Right lobe of liver (tissue), 6 donors: Measurements from ENCODE around the gene GYS2. TPM values are rescaled to one million over a fixed set of nuclear protein-coding genes. Genes with fewer than 3 reads are reported as not detected.

Source experiments
- ATAC-seq, 4 donors: fragments of 200-7000 bp; cut with Tn5 transposase; one replicate each; pipeline ENCODE4 v1.9.1; 2020; ENCODE audit warnings: mild to moderate bottlenecking in 4 of 4, moderate library complexity in 4 of 4
- DNase-seq, 3 donors: peaks; one replicate each; pipeline ENCODE4 v3.0.0-alpha.2; 2020
- H3K27ac ChIP-seq, 3 donors: fragments of 200-600 bp; one replicate each; pipeline ENCODE4 v1.8.0; 2022
- H3K27me3 ChIP-seq, 2 donors: fragments of 200-600 bp; one replicate each; pipeline ENCODE4 v1.8.0; 2022
- H3K36me3 ChIP-seq, 4 donors: fragments of 200-600 bp; sonication (generic) in 1 of 4; one replicate each; pipeline versions ENCODE4 v1.5.1 to v1.8.0; 2017 to 2022; ENCODE audit warnings: control low read depth in 1 of 4
- H3K4me1 ChIP-seq, 4 donors: fragments of 200-600 bp; sonication (generic) in 1 of 4; one replicate each; pipeline versions ENCODE4 v1.5.1 to v1.8.0; 2017 to 2022; ENCODE audit warnings: control low read depth in 1 of 4
- H3K4me3 ChIP-seq, 3 donors: fragments of 200-600 bp; one replicate each; pipeline ENCODE4 v1.8.0; 2022
- H3K9me3 ChIP-seq, 4 donors: fragments of 200-600 bp; sonication (generic) in 1 of 4; one replicate each; pipeline versions ENCODE4 v1.5.1 to v1.8.0; 2017 to 2022; ENCODE audit warnings: control low read depth in 1 of 4
- POLR2A ChIP-seq: fragments of 450-650 bp; IDR thresholded peaks from one replicate; pipeline ENCODE4 v1.6.1; 2017; ENCODE audit warnings: antibody characterized with exemption, mild to moderate bottlenecking
- WGBS: methylation state at CpG from one replicate; pipeline ENCODE4 v1.1.6; 2018; ENCODE audit warnings: low coverage, low lambda C conversion rate; ENCODE audit not compliant: insufficient coverage; ENCODE audit errors: missing lambda C conversion rate; 5-methylcytosine and 5-hydroxymethylcytosine counted together
- intact Hi-C, 2 donors: fragments of 100-400 bp; cut with DNase I; formaldehyde crosslinking; loops; one replicate each; pipeline versions ENCODE4 v1.11.2 to v1.14.1; 2022
- total RNA-seq, 6 experiments: library from RNA; depleted of rRNA in 2 of 6; stranded (reverse); fragments of >200 nt in 2 of 6; fragmentation: NEBNext Ultra II Directional in 3 of 6; extraction: Animal tissue kit (Norgen Biotek cat#: 25700) in 3 of 6; gene quantifications; one replicate each; pipeline versions ENCODE4 v1.1.0 to v1.2.4, GENCODE V29; 2016 to 2023
- TF ChIP-seq, protein P1 (sequence below), 4 donors: fragments of 200-600 bp in 3 of 4; fragments of 450-650 bp in 1 of 4; IDR thresholded peaks; one replicate each; pipeline versions ENCODE4 v1.5.1 to v1.8.0; 2016 to 2022; ENCODE audit warnings: antibody characterized with exemption in 4 of 4, mild to moderate bottlenecking in 2 of 4
- donor health status: DM: no; HTN: yes; CAD: no.
- donor health status: DM: no; HTN: no; CAD: no.
- donor health status: DM: no; HTN: no; CAD: no.
- donor health status: DM: no; HTN: yes; CAD: no.
- donor health status: DM: no; HTN: yes; CAD: no.

GYS2 gene
- total RNA-seq, 6 experiments from 2014 or later: 28.4 to 72.4 (median 47.1) TPM

DNA sequence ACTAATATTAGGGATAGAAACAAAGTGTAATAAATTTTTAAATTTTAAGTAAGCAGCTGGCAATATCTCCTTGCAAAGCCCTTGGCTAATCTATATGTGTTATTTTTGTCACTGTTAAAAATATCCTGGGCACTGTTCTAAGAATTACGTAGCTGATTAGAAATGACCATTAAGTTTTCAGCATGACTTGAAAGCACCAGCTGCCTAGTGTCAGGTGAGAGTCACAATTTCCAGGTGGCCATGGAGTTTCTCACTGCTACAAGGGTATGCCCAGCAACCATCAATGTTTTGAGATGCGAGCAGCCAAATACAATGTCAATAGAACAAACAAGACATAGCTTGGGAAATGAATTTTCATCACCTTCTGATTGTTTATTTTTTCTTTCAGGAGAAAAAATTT, 23.3 kb upstream of the GYS2 start:
- Histone ChIP-seq H3K4me3 (no peak overlapping the region), H3K4me1 (no peaks in the 10 kb centered on the region), H3K27me3 (no peaks in the 10 kb centered on the region), H3K36me3 (no peaks in the 10 kb centered on the region), H3K9me3 (no peaks in the 10 kb centered on the region), H3K27ac (no peak overlapping the region)
- TF ChIP-seq, protein P1, sequence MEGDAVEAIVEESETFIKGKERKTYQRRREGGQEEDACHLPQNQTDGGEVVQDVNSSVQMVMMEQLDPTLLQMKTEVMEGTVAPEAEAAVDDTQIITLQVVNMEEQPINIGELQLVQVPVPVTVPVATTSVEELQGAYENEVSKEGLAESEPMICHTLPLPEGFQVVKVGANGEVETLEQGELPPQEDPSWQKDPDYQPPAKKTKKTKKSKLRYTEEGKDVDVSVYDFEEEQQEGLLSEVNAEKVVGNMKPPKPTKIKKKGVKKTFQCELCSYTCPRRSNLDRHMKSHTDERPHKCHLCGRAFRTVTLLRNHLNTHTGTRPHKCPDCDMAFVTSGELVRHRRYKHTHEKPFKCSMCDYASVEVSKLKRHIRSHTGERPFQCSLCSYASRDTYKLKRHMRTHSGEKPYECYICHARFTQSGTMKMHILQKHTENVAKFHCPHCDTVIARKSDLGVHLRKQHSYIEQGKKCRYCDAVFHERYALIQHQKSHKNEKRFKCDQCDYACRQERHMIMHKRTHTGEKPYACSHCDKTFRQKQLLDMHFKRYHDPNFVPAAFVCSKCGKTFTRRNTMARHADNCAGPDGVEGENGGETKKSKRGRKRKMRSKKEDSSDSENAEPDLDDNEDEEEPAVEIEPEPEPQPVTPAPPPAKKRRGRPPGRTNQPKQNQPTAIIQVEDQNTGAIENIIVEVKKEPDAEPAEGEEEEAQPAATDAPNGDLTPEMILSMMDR (IDR thresholded peaks at IDR 0.05): no peak
- TF ChIP-seq POLR2A: no peak
- WGBS: 73% methylated on average over 2 of the region's 2 CpGs
- no peak for DNase-seq
- no peak for ATAC-seq
- intact Hi-C loops: no loop called here

DNA sequence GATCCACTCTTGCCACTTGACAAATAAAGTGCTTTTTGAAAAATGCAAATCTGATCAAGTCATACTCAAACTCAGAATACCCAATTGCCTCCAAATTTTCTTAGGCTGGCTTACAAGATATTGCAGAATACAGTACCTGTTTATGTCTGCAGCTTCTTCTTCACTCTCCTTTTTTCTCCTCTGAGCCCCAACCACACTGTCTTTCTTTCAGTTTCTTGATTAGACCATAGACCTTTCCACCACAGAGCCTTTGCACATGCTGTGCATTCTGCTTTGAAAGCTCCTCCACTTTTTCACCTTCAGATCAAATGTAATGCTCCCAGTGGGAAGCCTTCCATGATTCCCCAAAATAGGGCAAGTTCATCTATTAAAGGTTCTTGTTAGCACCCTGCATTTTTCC, 13.9 kb upstream of the GYS2 start:
- Histone ChIP-seq H3K9me3 (no peaks in the 10 kb centered on the region), H3K27ac (no peak overlapping the region), H3K4me1 (peaks cover 0 to 18% (median 0%) of the 10 kb centered on the region in 4 donors), H3K27me3 (no peaks in the 10 kb centered on the region), H3K36me3 (no peaks in the 10 kb centered on the region), H3K4me3 (no peak overlapping the region)
- intact Hi-C loops: loop anchor here in 1 of 2 donors (10.0 kb wide), 1 partner anchor 56 kb away; no protein-coding TSS in a partner anchor
- DNase-seq: no peak
- no peak for ATAC-seq
- TF ChIP-seq POLR2A: no peak
- TF ChIP-seq, protein P1 (IDR thresholded peaks at IDR 0.05): no peak

DNA sequence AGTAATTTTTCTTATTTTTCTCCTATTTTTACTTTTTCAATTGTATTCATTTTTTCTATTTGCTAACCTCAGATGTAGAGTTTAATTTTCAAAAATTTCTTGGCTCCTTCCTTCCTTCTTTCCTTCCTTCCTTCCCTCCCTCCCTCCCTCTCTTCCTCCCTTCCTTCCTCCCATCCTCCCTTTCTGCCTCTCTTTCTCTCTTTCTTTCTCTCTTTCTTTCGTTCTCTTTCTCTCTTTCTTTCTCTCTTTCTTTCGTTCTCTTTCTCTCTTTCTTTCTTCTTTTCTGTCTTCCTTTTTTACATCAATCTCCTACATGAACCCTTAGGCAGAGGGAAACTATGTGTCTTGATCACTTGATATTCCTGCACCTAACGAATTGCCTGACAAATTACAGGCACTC, 12.4 kb upstream of the GYS2 start:
- ATAC-seq: no peak
- intact Hi-C loops: loop anchor here in 1 of 2 donors (10.0 kb wide), 1 partner anchor 58 kb away; no protein-coding TSS in a partner anchor
- 94% methylated on average over 3 of the region's 3 CpGs for WGBS

DNA sequence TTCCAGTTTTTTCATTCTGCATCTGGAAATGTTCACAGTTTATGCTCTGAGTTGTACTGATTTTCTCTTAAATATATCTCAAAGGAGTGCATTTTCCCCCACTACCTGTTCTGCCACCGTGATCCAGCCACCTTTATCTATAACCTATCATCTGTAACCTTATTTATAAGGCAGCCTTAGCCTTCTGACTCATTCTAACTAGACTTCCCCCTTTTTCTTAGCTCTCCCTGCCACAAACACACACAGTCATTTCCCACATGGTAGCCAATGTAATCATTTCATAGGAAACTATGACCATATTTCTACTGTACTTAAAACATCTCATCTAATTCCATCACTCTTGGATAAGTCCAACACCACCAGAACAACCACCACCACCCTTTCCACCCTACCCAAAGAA, 10.8 kb upstream of the GYS2 start:
- no peak overlapping the region for H3K4me3 ChIP-seq
- no peaks in the 10 kb centered on the region for H3K27me3 ChIP-seq
- 57% methylated on average over 1 of the region's 1 CpG for WGBS
- no peak overlapping the region for H3K27ac ChIP-seq
- DNase-seq (no peak), ATAC-seq (no peak)
- H3K9me3 ChIP-seq: no peaks in the 10 kb centered on the region
- TF ChIP-seq POLR2A: no peak
- TF ChIP-seq, protein P1 (IDR thresholded peaks at IDR 0.05): no peak
- H3K4me1 ChIP-seq: peaks cover 0 to 20% (median 0%) of the 10 kb centered on the region in 4 donors
- H3K36me3 ChIP-seq: no peaks in the 10 kb centered on the region
- intact Hi-C loops: loop anchor here in 1 of 2 donors (10.0 kb wide), 1 partner anchor 59 kb away; no protein-coding TSS in a partner anchor

More for the DNA sequence above, 12.4 kb upstream of the GYS2 start:
- Histone ChIP-seq H3K27ac (no peak overlapping the region), H3K9me3 (no peaks in the 10 kb centered on the region), H3K4me3 (no peak overlapping the region), H3K36me3 (no peaks in the 10 kb centered on the region), H3K4me1 (peaks cover 0 to 20% (median 0%) of the 10 kb centered on the region in 4 donors), H3K27me3 (no peaks in the 10 kb centered on the region)
- TF ChIP-seq POLR2A: no peak
- TF ChIP-seq, protein P1 (IDR thresholded peaks at IDR 0.05): no peak
- no peak for DNase-seq

DNA sequence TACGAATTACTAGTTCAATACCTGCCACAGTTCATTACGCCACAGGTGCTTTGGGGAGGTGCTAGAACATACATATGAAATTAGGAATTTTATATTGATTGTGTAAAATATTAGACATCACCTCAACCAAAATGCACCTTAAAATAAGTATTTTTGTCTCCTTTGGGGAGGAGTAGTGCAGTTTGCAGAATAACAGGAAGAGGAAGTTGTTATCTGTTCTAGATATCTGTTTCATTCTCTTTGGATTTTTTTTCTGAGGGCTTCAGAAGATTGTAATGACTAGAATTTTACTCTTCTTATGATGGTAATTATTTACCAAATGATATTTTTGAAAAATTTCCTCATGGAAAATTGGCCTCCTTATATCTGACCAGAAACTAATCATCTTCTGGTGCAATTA, 9.9 kb upstream of the GYS2 start:
- intact Hi-C loops: loop anchor here in 1 of 2 donors (10.0 kb wide), 1 partner anchor 60 kb away; no protein-coding TSS in a partner anchor
- Histone ChIP-seq H3K36me3 (no peaks in the 10 kb centered on the region), H3K27me3 (no peaks in the 10 kb centered on the region), H3K4me1 (peaks cover 0 to 20% (median 0%) of the 10 kb centered on the region in 4 donors), H3K27ac (no peak overlapping the region), H3K4me3 (no peak overlapping the region), H3K9me3 (no peaks in the 10 kb centered on the region)
- no peak for ATAC-seq
- no peak for DNase-seq
- TF ChIP-seq, protein P1 (IDR thresholded peaks at IDR 0.05): no peak
- no peak for TF ChIP-seq POLR2A
- 42% methylated on average over 2 of the region's 2 CpGs for WGBS
